Thoracic aorta (tissue), 2 donors: ENCODE data around the gene REL. TPM values are rescaled to one million over a fixed set of nuclear protein-coding genes. Genes with fewer than 3 reads are reported as not detected.

Experiments used
- ATAC-seq: fragments of 150-250 bp; one replicate; pipeline ENCODE4 v1.8.0; 2017; ENCODE audit warnings: low read depth; ENCODE audit not compliant: insufficient number of reproducible peaks, low FRiP score
- DNase-seq: peaks from one replicate; pipeline ENCODE4 v3.0.0-alpha.2; 2020; ENCODE audit warnings: low spot score
- H3K27ac ChIP-seq, 2 donors: fragments of 200-600 bp; sonication (generic); 1 replicate in 1 of 2; 2 replicates in 1 of 2; pipeline ENCODE4 v1.5.1; 2016; ENCODE audit warnings: mild to moderate bottlenecking in 2 of 2, moderate library complexity in 2 of 2
- H3K27me3 ChIP-seq: fragments of 200-600 bp; sonication (generic); replicated peaks from 2 replicates; pipeline ENCODE4 v1.6.0; 2016; ENCODE audit warnings: mild to moderate bottlenecking; ENCODE audit not compliant: insufficient read depth
- H3K36me3 ChIP-seq: fragments of 200-600 bp; sonication (generic); one replicate; pipeline ENCODE4 v1.5.1; 2016
- H3K4me1 ChIP-seq, 2 donors: fragments of 200-600 bp; sonication (generic); 1 replicate in 1 of 2; 2 replicates in 1 of 2; pipeline versions ENCODE4 v1.5.1 to v1.6.0; 2016; ENCODE audit warnings: low read depth in 2 of 2, mild to moderate bottlenecking in 1 of 2; ENCODE audit not compliant: control insufficient read depth in 1 of 2
- H3K4me3 ChIP-seq: fragments of 200-600 bp; sonication (generic); 2 replicates; pipeline ENCODE4 v1.5.1; 2016; ENCODE audit warnings: mild to moderate bottlenecking
- H3K9me3 ChIP-seq: fragments of 200-600 bp; sonication (generic); 2 replicates; pipeline ENCODE4 v1.5.1; 2016
- CTCF ChIP-seq: fragments of 200-600 bp; sonication (generic); IDR thresholded peaks from one replicate; pipeline ENCODE4 v1.5.1; 2019; ENCODE audit warnings: antibody characterized with exemption
- total RNA-seq, 2 donors: library from RNA; depleted of rRNA; stranded (reverse); fragments of >200 nt; gene quantifications; one replicate each; pipeline versions ENCODE4 v1.1.0 to v1.2.3, GENCODE V29; 2016

The REL gene
- total RNA-seq, 2 donors from 2014 or later: 15.7 to 26.9 TPM

GRCh38 chr2:60960706-60961105 lies 79.3 kb downstream of the REL start:
- H3K4me3 ChIP-seq: no peak overlapping the region
- no peak for ATAC-seq

GRCh38 chr2:60961457-60961856 lies 80.1 kb downstream of the REL start:
- no peak for TF ChIP-seq CTCF
- H3K4me3 ChIP-seq: no peak overlapping the region
- H3K36me3 ChIP-seq: no peaks in the 10 kb centered on the region
- no peaks in the 10 kb centered on the region for H3K27me3 ChIP-seq
- no peak overlapping the region for H3K27ac ChIP-seq
- H3K4me1 ChIP-seq: no peaks in the 10 kb centered on the region
- ATAC-seq (no peak), DNase-seq (no peak)
- no peaks in the 10 kb centered on the region for H3K9me3 ChIP-seq

More at GRCh38 chr2:60960706-60961105, 79.3 kb downstream of the REL start:
- no peak for TF ChIP-seq CTCF
- DNase-seq: no peak
- no peaks in the 10 kb centered on the region for H3K4me1 ChIP-seq
- H3K36me3 ChIP-seq: no peaks in the 10 kb centered on the region
- no peaks in the 10 kb centered on the region for H3K27me3 ChIP-seq
- no peak overlapping the region for H3K27ac ChIP-seq
- H3K9me3 ChIP-seq: no peaks in the 10 kb centered on the region

- H3K27ac ChIP-seq: no peak overlapping the region
- ATAC-seq (no peak), DNase-seq (no peak)
- no peaks in the 10 kb centered on the region for H3K9me3 ChIP-seq
- H3K36me3 ChIP-seq: no peaks in the 10 kb centered on the region
- no peak for TF ChIP-seq CTCF
- H3K4me1 ChIP-seq: no peaks in the 10 kb centered on the region
- H3K27me3 ChIP-seq: no peaks in the 10 kb centered on the region
- H3K4me3 ChIP-seq: no peak overlapping the region
Observed at GRCh38 chr2:60962528-60962927, 81.2 kb downstream of the REL start.

GRCh38 chr2:60963190-60963589 lies 81.8 kb downstream of the REL start:
- H3K4me3 ChIP-seq: no peak overlapping the region
- no peaks in the 10 kb centered on the region for H3K9me3 ChIP-seq
- DNase-seq (no peak), ATAC-seq (no peak)
- no peak for TF ChIP-seq CTCF
- H3K36me3 ChIP-seq: no peaks in the 10 kb centered on the region
- no peaks in the 10 kb centered on the region for H3K27me3 ChIP-seq
- no peaks in the 10 kb centered on the region for H3K4me1 ChIP-seq
- H3K27ac ChIP-seq: no peak overlapping the region

- DNase-seq: no peak
- Histone ChIP-seq H3K4me3 (no peak overlapping the region), H3K4me1 (no peaks in the 10 kb centered on the region), H3K9me3 (no peaks in the 10 kb centered on the region), H3K27me3 (no peaks in the 10 kb centered on the region), H3K36me3 (no peaks in the 10 kb centered on the region), H3K27ac (no peak overlapping the region)
- no peak for ATAC-seq
- no peak for TF ChIP-seq CTCF
Observed at GRCh38 chr2:60964651-60965498, 83.5 kb downstream of the REL start.
